ENCODE results near the gene MARVELD3.

The MARVELD3 gene

GRCh38 chr16:71666928-71667707 lies 41.1 kb downstream of the MARVELD3 start:
- no peak for DNase-seq (ENCODE audit: extremely low spot score)
- CTCF ChIA-PET: no interaction called here
- TF ChIP-seq CTCF (IDR thresholded peaks at IDR 0.05; ENCODE audit: control extremely low read depth, extremely low read depth, low read depth, missing control alignments): no peak
- POLR2A ChIA-PET: no interaction called here

GRCh38 chr16:71669926-71670536 lies 44.0 kb downstream of the MARVELD3 start:
- no peak for TF ChIP-seq CTCF (IDR thresholded peaks at IDR 0.05; ENCODE audit: control extremely low read depth, extremely low read depth, low read depth, missing control alignments)
- DNase-seq (ENCODE audit: extremely low spot score): no peak
- ChIA-PET CTCF (interaction anchor here (1.0 to 2.3 kb wide), 4 partner anchors 16 to 60 kb away, joined by 3 to 7 read pairs (median 4); no protein-coding TSS in a partner anchor), POLR2A (interaction anchor here (0.9 kb wide), 1 partner anchor 224 kb away, joined by 7 read pairs; no protein-coding TSS in a partner anchor)

GRCh38 chr16:71670537-71670936 lies 44.6 kb downstream of the MARVELD3 start:
- POLR2A ChIA-PET: interaction anchor here (0.9 kb wide), 1 partner anchor 224 kb away, joined by 7 read pairs; no protein-coding TSS in a partner anchor
- no peak for TF ChIP-seq CTCF (IDR thresholded peaks at IDR 0.05; ENCODE audit: control extremely low read depth, extremely low read depth, low read depth, missing control alignments)
- CTCF ChIA-PET: interaction anchor here (0.9 to 2.3 kb wide), 6 partner anchors 14 to 291 kb away, joined by 3 to 7 read pairs (median 3); no protein-coding TSS in a partner anchor
- DNase-seq (ENCODE audit: extremely low spot score): no peak

GRCh38 chr16:71671165-71671564 lies 45.2 kb downstream of the MARVELD3 start:
- TF ChIP-seq CTCF (IDR thresholded peaks at IDR 0.05; ENCODE audit: control extremely low read depth, extremely low read depth, low read depth, missing control alignments): no peak
- no peak for DNase-seq (ENCODE audit: extremely low spot score)
- POLR2A ChIA-PET: no interaction called here
- CTCF ChIA-PET: interaction anchor here (0.9 to 2.3 kb wide), 4 partner anchors 13 to 290 kb away, joined by 3 to 6 read pairs (median 3); no protein-coding TSS in a partner anchor

- POLR2A ChIA-PET: no interaction called here
- CTCF ChIA-PET: interaction anchor here (1.0 to 1.7 kb wide), 4 partner anchors 9 to 289 kb away, joined by 3 read pairs; no protein-coding TSS in a partner anchor
- DNase-seq (ENCODE audit: extremely low spot score): no peak
- no peak for TF ChIP-seq CTCF (IDR thresholded peaks at IDR 0.05; ENCODE audit: control extremely low read depth, extremely low read depth, low read depth, missing control alignments)
Observed at GRCh38 chr16:71672125-71672524, 46.1 kb downstream of the MARVELD3 start.

GRCh38 chr16:71672803-71673581 lies 47.0 kb downstream of the MARVELD3 start:
- no peak for TF ChIP-seq CTCF (IDR thresholded peaks at IDR 0.05; ENCODE audit: control extremely low read depth, extremely low read depth, low read depth, missing control alignments)
- ChIA-PET CTCF (interaction anchor here (1.0 to 2.0 kb wide), 7 partner anchors 8 to 323 kb away, joined by 3 to 5 read pairs (median 3); no protein-coding TSS in a partner anchor), POLR2A (no interaction called here)
- no peak for DNase-seq (ENCODE audit: extremely low spot score)
